WTC11 (cell line): ENCODE measurements around the gene SOCS4. TPM values are rescaled to one million over a fixed set of nuclear protein-coding genes. Genes with fewer than 3 reads are reported as not detected.
"Not testable (repeated sequence)": the region's sequence is repeated elsewhere in the genome, so short reads cannot be mapped to it uniquely, and the experiment has no call there.

Source experiments
- ATAC-seq: fragments of 200-7000 bp; cut with Tn5 transposase; 2 replicates; pipeline ENCODE4 v1.10.0; 2021; ENCODE audit warnings: mild to moderate bottlenecking, moderate library complexity
- CTCF ChIA-PET: fragments of 300-600 bp; sonication (Branson Sonifier 250); formaldehyde crosslinking; loops from one replicate; lab custom pipeline; 2021; ENCODE audit warnings: antibody characterized with exemption; lab: Charles Lee
- POLR2A ChIA-PET: fragments of 350-600 bp; sonication (Branson Sonifier 250); formaldehyde crosslinking; loops from one replicate; lab custom pipeline; 2021; ENCODE audit warnings: antibody characterized with exemption; lab: Charles Lee
- DNase-seq: peaks from one replicate; pipeline ENCODE4 v3.0.0; 2021; ENCODE audit warnings: low spot score
- H3K27ac Mint-ChIP-seq: 2 replicates; pipeline ENCODE4 v1.8.0; 2021; ENCODE audit warnings: mixed read lengths
- H3K27me3 Mint-ChIP-seq: 2 replicates; pipeline ENCODE4 v1.8.0; 2021; ENCODE audit warnings: low read depth, mild to moderate bottlenecking, moderate library complexity, mixed read lengths
- H3K36me3 Mint-ChIP-seq: 2 replicates; pipeline ENCODE4 v1.8.0; 2021; ENCODE audit warnings: mixed read lengths
- H3K4me1 Mint-ChIP-seq: 2 replicates; pipeline ENCODE4 v1.8.0; 2022; ENCODE audit warnings: mixed read lengths
- H3K4me3 Mint-ChIP-seq: 2 replicates; pipeline ENCODE4 v1.8.0; 2021; ENCODE audit warnings: mild to moderate bottlenecking, moderate library complexity, mixed read lengths
- H3K9me3 Mint-ChIP-seq: 2 replicates; pipeline ENCODE4 v1.8.0; 2021; ENCODE audit warnings: mixed read lengths
- ARID4B ChIP-seq: sonication (generic); formaldehyde crosslinking; IDR thresholded peaks from 2 replicates; pipeline ENCODE4 v1.8.0; 2023; ENCODE audit warnings: missing genetic modification reagents, mild to moderate bottlenecking, borderline replicate concordance
- ATF2 ChIP-seq: sonication (generic); formaldehyde crosslinking; IDR thresholded peaks from 2 replicates; pipeline ENCODE4 v1.8.1; 2022; ENCODE audit warnings: low read depth, missing genetic modification reagents, borderline replicate concordance
- ATF3 ChIP-seq: sonication (generic); formaldehyde crosslinking; conservative IDR thresholded peaks from 2 replicates; pipeline ENCODE4 v1.8.1; 2022; ENCODE audit warnings: mild to moderate bottlenecking, missing genetic modification reagents
- CREB1 ChIP-seq: sonication (generic); formaldehyde crosslinking; IDR thresholded peaks from 2 replicates; pipeline ENCODE4 v1.8.0; 2023; ENCODE audit warnings: mild to moderate bottlenecking, missing genetic modification reagents
- E2F1 ChIP-seq: sonication (generic); formaldehyde crosslinking; IDR thresholded peaks from 2 replicates; pipeline ENCODE4 v1.8.0; 2022; ENCODE audit warnings: mild to moderate bottlenecking, missing genetic modification reagents
- ETV6 ChIP-seq: sonication (generic); formaldehyde crosslinking; IDR thresholded peaks from 2 replicates; pipeline ENCODE4 v1.8.1; 2022; ENCODE audit warnings: mild to moderate bottlenecking, missing genetic modification reagents
- FOXJ3 ChIP-seq: sonication (generic); formaldehyde crosslinking; IDR thresholded peaks from 2 replicates; pipeline ENCODE4 v1.9.0; 2021; ENCODE audit warnings: missing genetic modification reagents, mild to moderate bottlenecking, borderline replicate concordance
- IRF2 ChIP-seq: sonication (generic); formaldehyde crosslinking; IDR thresholded peaks from 2 replicates; pipeline ENCODE4 v1.8.0; 2022; ENCODE audit warnings: low read depth, missing genetic modification reagents, borderline replicate concordance
- KAT7 ChIP-seq: sonication (generic); formaldehyde crosslinking; IDR thresholded peaks from 2 replicates; pipeline ENCODE4 v1.8.1; 2023; ENCODE audit warnings: missing genetic modification reagents, mild to moderate bottlenecking, borderline replicate concordance
- NFYB ChIP-seq: sonication (generic); formaldehyde crosslinking; conservative IDR thresholded peaks from 2 replicates; pipeline ENCODE4 v1.8.0; 2022; ENCODE audit warnings: low read depth, missing genetic modification reagents
- NR3C1 ChIP-seq: sonication (generic); formaldehyde crosslinking; conservative IDR thresholded peaks from 2 replicates; pipeline ENCODE4 v1.8.1; 2023; ENCODE audit warnings: low read depth, mild to moderate bottlenecking, missing genetic modification reagents
- PREB ChIP-seq: sonication (generic); formaldehyde crosslinking; IDR thresholded peaks from 2 replicates; pipeline ENCODE4 v1.8.1; 2022; ENCODE audit warnings: mild to moderate bottlenecking, missing genetic modification reagents, moderate library complexity, borderline replicate concordance
- SOX15 ChIP-seq: fragments of 250-450 bp; sonication (Bioruptor Pico); IDR thresholded peaks from 2 replicates; pipeline ENCODE4 v1.9.0; 2021; ENCODE audit warnings: mild to moderate bottlenecking
- SP1 ChIP-seq: sonication (generic); formaldehyde crosslinking; conservative IDR thresholded peaks from 2 replicates; pipeline ENCODE4 v1.8.1; 2022; ENCODE audit warnings: missing genetic modification reagents
- TP53 ChIP-seq: sonication (generic); formaldehyde crosslinking; IDR thresholded peaks from 2 replicates; pipeline ENCODE4 v1.8.1; 2023; ENCODE audit warnings: mild to moderate bottlenecking, missing genetic modification reagents
- USF2 ChIP-seq: sonication (generic); formaldehyde crosslinking; IDR thresholded peaks from 2 replicates; pipeline ENCODE4 v1.8.1; 2023; ENCODE audit warnings: mild to moderate bottlenecking, missing genetic modification reagents, moderate library complexity
- ZNF121 ChIP-seq: sonication (generic); formaldehyde crosslinking; IDR thresholded peaks from 2 replicates; pipeline ENCODE4 v1.8.0; 2023; ENCODE audit warnings: missing genetic modification reagents
- total RNA-seq: library from RNA; stranded (reverse); gene quantifications from 3 replicates; pipeline ENCODE4 v1.2.3, GENCODE V29; 2021

The SOCS4 gene
- total RNA-seq, 1 experiment from 2014 or later, result 21.3 TPM

GRCh38 chr14:55015006-55015405 lies 12.0 kb upstream of the SOCS4 start (continued):
- TF ChIP-seq USF2 (CRISPR knock-in tag), result no peak
- no peak for TF ChIP-seq TP53

- POLR2A ChIA-PET, result no interaction called here
- no peaks in the 10 kb centered on the region for H3K27me3 Mint-ChIP-seq
- no peak overlapping the region for H3K4me3 Mint-ChIP-seq
- peaks cover 13% of the 10 kb centered on the region for H3K4me1 Mint-ChIP-seq
- CTCF ChIA-PET, result no interaction called here
- no peaks in the 10 kb centered on the region for H3K9me3 Mint-ChIP-seq
- peaks cover 42% of the 10 kb centered on the region for H3K36me3 Mint-ChIP-seq
- ATAC-seq, result no peak
- no peak overlapping the region; the same call in 1 of the 2 replicates for H3K27ac Mint-ChIP-seq
- TF ChIP-seq NFYB (CRISPR knock-in tag) (no peak), FOXJ3 (no peak), SOX15 (no peak), ETV6 (CRISPR knock-in tag) (no peak)
- no peak for DNase-seq
Observed at GRCh38 chr14:55019968-55020554, 7.0 kb upstream of the SOCS4 start.

- ATAC-seq, H3K9me3 Mint-ChIP-seq, DNase-seq, H3K27me3 Mint-ChIP-seq: not testable (repeated sequence)
- H3K4me1 Mint-ChIP-seq, result peaks cover 38% of the 10 kb centered on the region
- ChIA-PET POLR2A (interaction anchor here (0.7 kb wide), 1 partner anchor 23 kb away, joined by 3 read pairs; no protein-coding TSS in a partner anchor), CTCF (interaction anchor here (1.4 kb wide), 1 partner anchor 27 kb away, joined by 6 read pairs; no protein-coding TSS in a partner anchor)
- peaks cover 30% of the 10 kb centered on the region for H3K36me3 Mint-ChIP-seq
- peak overlapping the region; percentile 49 for H3K27ac Mint-ChIP-seq
- peak overlapping the region; percentile 52 for H3K4me3 Mint-ChIP-seq
Observed at GRCh38 chr14:55024365-55024764, 2.7 kb upstream of the SOCS4 start.

- peaks cover 50% of the 10 kb centered on the region for H3K4me1 Mint-ChIP-seq
- DNase-seq (no peak), ATAC-seq (no peak)
- no peaks in the 10 kb centered on the region for H3K9me3 Mint-ChIP-seq
- TF ChIP-seq PREB (CRISPR knock-in tag) (no peak), ARID4B (CRISPR knock-in tag) (no peak), CREB1 (CRISPR knock-in tag) (no peak)
- H3K27ac Mint-ChIP-seq, result peak overlapping the region; percentile 97
- ChIA-PET CTCF (interaction anchor here (1.8 to 6.0 kb wide), 2 partner anchors 25 to 123 kb away, joined by 3 to 43 read pairs; partner anchors contain the start of gene MAPK1IP1L), POLR2A (interaction anchor here (1.3 to 2.4 kb wide), 2 partner anchors 26 to 29 kb away, joined by 4 to 44 read pairs; partner anchors contain the start of gene MAPK1IP1L)
- peaks cover 21% of the 10 kb centered on the region for H3K36me3 Mint-ChIP-seq
- H3K27me3 Mint-ChIP-seq, result no peaks in the 10 kb centered on the region
- peak overlapping the region; percentile 86 for H3K4me3 Mint-ChIP-seq
Observed at GRCh38 chr14:55025948-55026347, 1.1 kb upstream of the SOCS4 start.

GRCh38 chr14:55026441-55026792 lies 619 bp upstream of the SOCS4 start:
- Mint-ChIP-seq H3K27ac (peak overlapping the region; percentile 97), H3K4me1 (peaks cover 54% of the 10 kb centered on the region), H3K36me3 (peaks cover 18% of the 10 kb centered on the region), H3K27me3 (no peaks in the 10 kb centered on the region), H3K9me3 (no peaks in the 10 kb centered on the region), H3K4me3 (peak overlapping the region; percentile 86)
- ATAC-seq (no peak), DNase-seq (no peak)
- ChIA-PET CTCF (interaction anchor here (0.8 to 6.0 kb wide), 3 partner anchors 25 to 123 kb away, joined by 3 to 43 read pairs (median 3); partner anchors contain the start of gene MAPK1IP1L), POLR2A (interaction anchor here (0.7 to 2.4 kb wide), 7 partner anchors 8 to 123 kb away, joined by 3 to 44 read pairs (median 3); partner anchors contain the start of genes LGALS3 and MAPK1IP1L)
- TF ChIP-seq ATF3 (CRISPR knock-in tag) (no peak), CREB1 (CRISPR knock-in tag) (no peak), KAT7 (CRISPR knock-in tag) (no peak), SP1 (CRISPR knock-in tag) (no peak), NR3C1 (CRISPR knock-in tag) (no peak), IRF2 (CRISPR knock-in tag) (no peak), ZNF121 (CRISPR knock-in tag) (no peak), E2F1 (CRISPR knock-in tag) (no peak), ATF2 (CRISPR knock-in tag) (no peak)
